A549 (cell line): ENCODE measurements around the gene ANKS1B.

Experiments used
- CEBPB ChIP-seq, 2 experiments: fragments of >200 bp in 1 of 2; sonication (Bioruptor Twin) in 1 of 2; formaldehyde crosslinking in 1 of 2; IDR thresholded peaks; 2 replicates each; pipeline ENCODE4 v1.6.1; 2012 to 2016
- FOSL2 ChIP-seq, 2 experiments: fragments of 450-650 bp in 1 of 2; fragments of >200 bp in 1 of 2; sonication (Bioruptor Twin) in 1 of 2; formaldehyde crosslinking; IDR thresholded peaks; 2 replicates each; pipeline versions ENCODE4 v1.5.0 to v1.6.1; 2016 to 2020; ENCODE audit warnings: mild to moderate bottlenecking in 1 of 2, moderate library complexity in 1 of 2
- KDM5A ChIP-seq: fragments of 200-600 bp; sonication (generic); IDR thresholded peaks from 2 replicates; pipeline ENCODE4 v1.6.1; 2016; ENCODE audit warnings: antibody characterized with exemption, mild to moderate bottlenecking
- NFE2L2 ChIP-seq: fragments of 150-350 bp; conservative IDR thresholded peaks from 2 replicates; pipeline ENCODE4 v1.6.1; 2014; ENCODE audit warnings: low read length
- PHF8 ChIP-seq: fragments of 200-600 bp; sonication (generic); IDR thresholded peaks from 2 replicates; pipeline ENCODE4 v1.6.1; 2016; ENCODE audit warnings: low read depth, mild to moderate bottlenecking, antibody characterized with exemption, moderate library complexity, borderline replicate concordance
- POLR2A ChIP-seq: IDR thresholded peaks from 2 replicates; pipeline ENCODE4 v1.6.1; 2012; ENCODE audit warnings: mild to moderate bottlenecking, low read length
- RAD21 ChIP-seq, 2 experiments: fragments of >200 bp in 1 of 2; sonication (Bioruptor Twin) in 1 of 2; formaldehyde crosslinking in 1 of 2; IDR thresholded peaks in 1 of 2; conservative IDR thresholded peaks in 1 of 2; 2 replicates in 1 of 2; 3 replicates in 1 of 2; pipeline ENCODE4 v1.6.1; 2012 to 2018; ENCODE audit warnings: inconsistent platforms in 1 of 2
- RNF2 ChIP-seq: fragments of 200-600 bp; sonication (generic); IDR thresholded peaks from 2 replicates; pipeline ENCODE4 v1.6.1; 2016; ENCODE audit warnings: low read depth, mild to moderate bottlenecking, antibody characterized with exemption, moderate library complexity, borderline replicate concordance
- TF ChIP-seq, protein P1 (sequence below): fragments of 250-450 bp; sonication (Bioruptor Pico); IDR thresholded peaks from 2 replicates; pipeline ENCODE4 v1.5.0; 2021; ENCODE audit warnings: mild to moderate bottlenecking, moderate library complexity, borderline replicate concordance
- TF ChIP-seq, protein P2 (sequence below): fragments of >200 bp; sonication (Bioruptor Twin); formaldehyde crosslinking; IDR thresholded peaks from 3 replicates; pipeline ENCODE4 v1.5.1; 2016
- TF ChIP-seq, protein P3 (sequence below): fragments of 200-600 bp; sonication (generic); IDR thresholded peaks from 2 replicates; pipeline ENCODE4 v1.6.1; 2016; ENCODE audit warnings: antibody characterized with exemption, mild to moderate bottlenecking, moderate library complexity

DNA sequence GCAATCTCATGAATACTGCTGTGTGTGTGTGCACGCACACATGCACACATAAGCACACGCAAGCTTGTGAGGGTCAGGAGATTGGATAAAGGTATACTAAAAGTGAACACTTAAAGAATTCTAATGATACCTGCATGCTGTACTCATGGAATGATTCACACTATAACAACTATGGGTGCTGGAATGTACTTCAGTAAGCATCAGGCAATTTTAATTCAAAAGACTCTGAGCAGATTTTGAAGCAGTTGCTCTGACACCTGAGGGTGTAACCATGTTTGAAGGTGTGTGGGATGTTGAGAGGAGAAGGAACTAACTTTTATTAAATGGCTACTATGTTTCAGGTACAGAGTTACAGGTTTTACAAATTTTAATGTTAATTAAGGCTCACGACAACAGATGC lies 275.6 kb downstream of the ANKS1B start:
- TF ChIP-seq, protein P1, sequence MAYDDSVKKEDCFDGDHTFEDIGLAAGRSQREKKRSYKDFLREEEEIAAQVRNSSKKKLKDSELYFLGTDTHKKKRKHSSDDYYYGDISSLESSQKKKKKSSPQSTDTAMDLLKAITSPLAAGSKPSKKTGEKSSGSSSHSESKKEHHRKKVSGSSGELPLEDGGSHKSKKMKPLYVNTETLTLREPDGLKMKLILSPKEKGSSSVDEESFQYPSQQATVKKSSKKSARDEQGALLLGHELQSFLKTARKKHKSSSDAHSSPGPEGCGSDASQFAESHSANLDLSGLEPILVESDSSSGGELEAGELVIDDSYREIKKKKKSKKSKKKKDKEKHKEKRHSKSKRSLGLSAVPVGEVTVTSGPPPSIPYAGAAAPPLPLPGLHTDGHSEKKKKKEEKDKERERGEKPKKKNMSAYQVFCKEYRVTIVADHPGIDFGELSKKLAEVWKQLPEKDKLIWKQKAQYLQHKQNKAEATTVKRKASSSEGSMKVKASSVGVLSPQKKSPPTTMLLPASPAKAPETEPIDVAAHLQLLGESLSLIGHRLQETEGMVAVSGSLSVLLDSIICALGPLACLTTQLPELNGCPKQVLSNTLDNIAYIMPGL (CRISPR knock-in tag) = no peak
- TF ChIP-seq, protein P2, sequence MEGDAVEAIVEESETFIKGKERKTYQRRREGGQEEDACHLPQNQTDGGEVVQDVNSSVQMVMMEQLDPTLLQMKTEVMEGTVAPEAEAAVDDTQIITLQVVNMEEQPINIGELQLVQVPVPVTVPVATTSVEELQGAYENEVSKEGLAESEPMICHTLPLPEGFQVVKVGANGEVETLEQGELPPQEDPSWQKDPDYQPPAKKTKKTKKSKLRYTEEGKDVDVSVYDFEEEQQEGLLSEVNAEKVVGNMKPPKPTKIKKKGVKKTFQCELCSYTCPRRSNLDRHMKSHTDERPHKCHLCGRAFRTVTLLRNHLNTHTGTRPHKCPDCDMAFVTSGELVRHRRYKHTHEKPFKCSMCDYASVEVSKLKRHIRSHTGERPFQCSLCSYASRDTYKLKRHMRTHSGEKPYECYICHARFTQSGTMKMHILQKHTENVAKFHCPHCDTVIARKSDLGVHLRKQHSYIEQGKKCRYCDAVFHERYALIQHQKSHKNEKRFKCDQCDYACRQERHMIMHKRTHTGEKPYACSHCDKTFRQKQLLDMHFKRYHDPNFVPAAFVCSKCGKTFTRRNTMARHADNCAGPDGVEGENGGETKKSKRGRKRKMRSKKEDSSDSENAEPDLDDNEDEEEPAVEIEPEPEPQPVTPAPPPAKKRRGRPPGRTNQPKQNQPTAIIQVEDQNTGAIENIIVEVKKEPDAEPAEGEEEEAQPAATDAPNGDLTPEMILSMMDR = no peak
- TF ChIP-seq POLR2A (no peak), RNF2 (no peak), PHF8 (no peak), FOSL2 (IDR thresholded peaks at IDR 0.05) (no peak), FOSL2 (CRISPR knock-in tag; IDR thresholded peaks at IDR 0.05) (no peak), RAD21 (conservative IDR thresholded peaks at IDR 0.05 in 1 of 2, IDR thresholded peaks at IDR 0.05 in 1 of 2) (no peak), CEBPB (IDR thresholded peaks at IDR 0.05) (no peak), NFE2L2 (no peak), KDM5A (no peak)
- TF ChIP-seq, protein P3, sequence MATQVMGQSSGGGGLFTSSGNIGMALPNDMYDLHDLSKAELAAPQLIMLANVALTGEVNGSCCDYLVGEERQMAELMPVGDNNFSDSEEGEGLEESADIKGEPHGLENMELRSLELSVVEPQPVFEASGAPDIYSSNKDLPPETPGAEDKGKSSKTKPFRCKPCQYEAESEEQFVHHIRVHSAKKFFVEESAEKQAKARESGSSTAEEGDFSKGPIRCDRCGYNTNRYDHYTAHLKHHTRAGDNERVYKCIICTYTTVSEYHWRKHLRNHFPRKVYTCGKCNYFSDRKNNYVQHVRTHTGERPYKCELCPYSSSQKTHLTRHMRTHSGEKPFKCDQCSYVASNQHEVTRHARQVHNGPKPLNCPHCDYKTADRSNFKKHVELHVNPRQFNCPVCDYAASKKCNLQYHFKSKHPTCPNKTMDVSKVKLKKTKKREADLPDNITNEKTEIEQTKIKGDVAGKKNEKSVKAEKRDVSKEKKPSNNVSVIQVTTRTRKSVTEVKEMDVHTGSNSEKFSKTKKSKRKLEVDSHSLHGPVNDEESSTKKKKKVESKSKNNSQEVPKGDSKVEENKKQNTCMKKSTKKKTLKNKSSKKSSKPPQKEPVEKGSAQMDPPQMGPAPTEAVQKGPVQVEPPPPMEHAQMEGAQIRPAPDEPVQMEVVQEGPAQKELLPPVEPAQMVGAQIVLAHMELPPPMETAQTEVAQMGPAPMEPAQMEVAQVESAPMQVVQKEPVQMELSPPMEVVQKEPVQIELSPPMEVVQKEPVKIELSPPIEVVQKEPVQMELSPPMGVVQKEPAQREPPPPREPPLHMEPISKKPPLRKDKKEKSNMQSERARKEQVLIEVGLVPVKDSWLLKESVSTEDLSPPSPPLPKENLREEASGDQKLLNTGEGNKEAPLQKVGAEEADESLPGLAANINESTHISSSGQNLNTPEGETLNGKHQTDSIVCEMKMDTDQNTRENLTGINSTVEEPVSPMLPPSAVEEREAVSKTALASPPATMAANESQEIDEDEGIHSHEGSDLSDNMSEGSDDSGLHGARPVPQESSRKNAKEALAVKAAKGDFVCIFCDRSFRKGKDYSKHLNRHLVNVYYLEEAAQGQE = no peak
